Endothelial cell of umbilical vein (primary cell): ENCODE data around the gene TMEM106A. TPM values are rescaled to one million over a fixed set of nuclear protein-coding genes. Genes with fewer than 3 reads are reported as not detected.

Experiments
- BruUV-seq: library from RNA; stranded (reverse); fragments of 400-500 nt; replicated peaks from 2 replicates; lab custom pipeline; 2021; lab: Mats Ljungman, UMichigan
- CTCF ChIA-PET: fragments of 300-600, 350-600 bp; sonication (Branson Sonifier 250); formaldehyde crosslinking; loops from one replicate; lab custom pipeline; 2021; ENCODE audit warnings: antibody characterized with exemption, inconsistent platforms; lab: Charles Lee
- POLR2A ChIA-PET: fragments of 300-600, 350-600 bp; sonication (Branson Sonifier 250); formaldehyde crosslinking; loops from one replicate; lab custom pipeline; 2021; ENCODE audit warnings: antibody characterized with exemption, inconsistent platforms; lab: Charles Lee
- DNase-seq: peaks from one replicate; pipeline ENCODE4 v3.0.0-alpha.2; 2011; ENCODE audit warnings: low read depth, low spot score
- FAIRE-seq: peaks from 2 replicates; lab custom pipeline; 2011; peaks lifted over from hg19 to GRCh38; lab: Jason Lieb, UNC
- H2AFZ ChIP-seq: 2 replicates; pipeline ENCODE4 v1.6.0; 2012; ENCODE audit warnings: low read depth, low read length, control low read depth, inconsistent platforms
- H3K27ac ChIP-seq: 2 replicates; pipeline ENCODE4 v1.5.1; 2011; ENCODE audit warnings: low read depth, mild to moderate bottlenecking, control low read depth, low read length, moderate library complexity; ENCODE audit not compliant: insufficient read depth
- H3K27me3 ChIP-seq, 2 experiments: 2 replicates each; pipeline versions ENCODE4 v1.6.0 to v1.6.1; 2011; ENCODE audit warnings: low read length in 2 of 2, mixed read lengths in 1 of 2; ENCODE audit not compliant: control insufficient read depth in 2 of 2, insufficient read depth in 2 of 2
- H3K36me3 ChIP-seq, 2 experiments: 2 replicates in 1 of 2; 3 replicates in 1 of 2; pipeline ENCODE4 v1.5.1; 2011; ENCODE audit warnings: low read length in 2 of 2, mild to moderate bottlenecking in 1 of 2, moderate library complexity in 1 of 2; ENCODE audit not compliant: control insufficient read depth in 2 of 2, insufficient read depth in 2 of 2; ENCODE audit errors: extremely low read depth in 1 of 2
- H3K4me1 ChIP-seq: 3 replicates; pipeline ENCODE4 v1.5.1; 2011; ENCODE audit warnings: mild to moderate bottlenecking, low read length; ENCODE audit not compliant: control insufficient read depth, insufficient read depth; ENCODE audit errors: extremely low read depth
- H3K4me2 ChIP-seq: 2 replicates; pipeline ENCODE4 v1.6.1; 2011; ENCODE audit warnings: low read length, control low read depth, mixed read lengths; ENCODE audit not compliant: insufficient read depth
- H3K4me3 ChIP-seq, 3 experiments: fragments of 200-600 bp in 1 of 3; sonication (generic), shearing (Covaris generic) in 1 of 3; replicated peaks in 1 of 3; 2 replicates each; pipeline ENCODE4 v1.5.1; 2011 to 2016; ENCODE audit warnings: control low read depth in 3 of 3, low read length in 3 of 3, mild to moderate bottlenecking in 2 of 3, inconsistent platforms in 1 of 3, low read depth in 1 of 3, moderate library complexity in 1 of 3; ENCODE audit not compliant: insufficient read depth in 1 of 3
- H3K79me2 ChIP-seq: 2 replicates; pipeline ENCODE4 v1.6.0; 2012; ENCODE audit warnings: low read length, inconsistent platforms; ENCODE audit not compliant: control insufficient read depth, insufficient read depth
- H3K9ac ChIP-seq: replicated peaks from 2 replicates; pipeline ENCODE3; 2011; ENCODE audit warnings: low read length, control low read depth; ENCODE audit not compliant: insufficient read depth; ENCODE audit errors: extremely low read depth
- H3K9me1 ChIP-seq: replicated peaks from 3 replicates; pipeline ENCODE4 v1.6.0; 2011; ENCODE audit warnings: mild to moderate bottlenecking, low read length; ENCODE audit not compliant: control insufficient read depth, insufficient read depth; ENCODE audit errors: extremely low read depth
- H3K9me3 ChIP-seq: replicated peaks from 2 replicates; pipeline ENCODE4 v1.5.1; 2012; ENCODE audit warnings: low read length, inconsistent platforms; ENCODE audit not compliant: control insufficient read depth, insufficient read depth
- H4K20me1 ChIP-seq: replicated peaks from 2 replicates; pipeline ENCODE3; 2011; ENCODE audit warnings: mild to moderate bottlenecking, low read length; ENCODE audit not compliant: control insufficient read depth, insufficient read depth; ENCODE audit errors: extremely low read depth
- EZH2 ChIP-seq: IDR thresholded peaks from 2 replicates; pipeline ENCODE4 v1.6.1; 2012; ENCODE audit warnings: borderline replicate concordance, low read depth, mild to moderate bottlenecking, moderate library complexity, low read length, inconsistent platforms; ENCODE audit not compliant: severe bottlenecking
- FOS ChIP-seq: IDR thresholded peaks from 2 replicates; pipeline ENCODE4 v1.6.1; 2011; ENCODE audit warnings: mild to moderate bottlenecking, low read length, moderate library complexity, borderline replicate concordance; ENCODE audit not compliant: insufficient read depth
- GATA2 ChIP-seq: IDR thresholded peaks from 2 replicates; pipeline ENCODE4 v1.7.0; 2011; ENCODE audit warnings: low read depth, mild to moderate bottlenecking, moderate library complexity, mixed read lengths, low read length; ENCODE audit not compliant: insufficient read length, insufficient read depth
- MAX ChIP-seq: IDR thresholded peaks from 2 replicates; pipeline ENCODE4 v1.6.1; 2011; ENCODE audit not compliant: insufficient read depth, insufficient read length
- MYC ChIP-seq: IDR thresholded peaks from one replicate; pipeline ENCODE4 v1.6.1; 2011; ENCODE audit warnings: mild to moderate bottlenecking, low read depth, low read length
- POLR2A ChIP-seq: IDR thresholded peaks from 2 replicates; pipeline ENCODE4 v1.6.1; 2012; ENCODE audit warnings: low read depth, mild to moderate bottlenecking, control low read depth, low read length
- dilution Hi-C: fragments of 300-500 bp; cut with MboI; formaldehyde crosslinking; loops from one replicate; pipeline ENCODE4 v1.15.0; 2019; ENCODE audit warnings: low sequenced_read_pairs; ENCODE audit not compliant: extremely low pct_ligation_motif_present
- intact Hi-C: fragments of 100-400 bp; cut with micrococcal nuclease; formaldehyde crosslinking; loops from one replicate; pipeline ENCODE4 v1.10.0; 2022
- polyA plus RNA-seq, 4 experiments: library from polyadenylated mRNA; depleted of rRNA in 3 of 4; stranded (reverse) in 3 of 4; unstranded in 1 of 4; fragments of >200 nt; gene quantifications; 2 replicates each; pipeline versions ENCODE4 v1.2.1 to v1.2.3, GENCODE V29; 2011 to 2012; ENCODE audit warnings: missing spikeins in 1 of 4
- total RNA-seq: library from RNA; stranded (reverse); gene quantifications from 2 replicates; pipeline ENCODE4 v1.2.3, GENCODE V29; 2021

The TMEM106A gene
- total and polyA plus RNA-seq, 2 donors (not counting 3 experiments of a cell fraction or from before 2014, with no cell fraction given), result 12.9 to 14.8 TPM

- no TSS peak for BruUV-seq
- no peak overlapping the region for H2AFZ ChIP-seq
- no peaks in the 10 kb centered on the region for H4K20me1 ChIP-seq
- H3K27me3 ChIP-seq, result no peaks in the 10 kb centered on the region
- no peaks in the 10 kb centered on the region for H3K9me1 ChIP-seq
- no peak for FAIRE-seq
- TF ChIP-seq GATA2 (no peak), EZH2 (no peak), POLR2A (no peak), MYC (no peak)
- ChIA-PET POLR2A (no interaction called here), CTCF (no interaction called here)
- DNase-seq, result no peak
- peaks cover 31 to 60% of the 10 kb centered on the region in 2 experiments for H3K36me3 ChIP-seq
- no peaks in the 10 kb centered on the region for H3K79me2 ChIP-seq
- dilution Hi-C loops (no loop called here), intact Hi-C loops (no loop called here)
- H3K4me3 ChIP-seq, result no peak overlapping the region
- H3K4me1 ChIP-seq, result no peaks in the 10 kb centered on the region
- no peak overlapping the region for H3K9ac ChIP-seq
- no peak overlapping the region for H3K27ac ChIP-seq
- H3K4me2 ChIP-seq, result no peak overlapping the region
- no peaks in the 10 kb centered on the region for H3K9me3 ChIP-seq
Observed at GRCh38 chr17:43193251-43193650, 18.4 kb upstream of the TMEM106A start.

- peaks cover 17 to 44% of the 10 kb centered on the region in 2 experiments for H3K36me3 ChIP-seq
- H3K9me1 ChIP-seq, result no peaks in the 10 kb centered on the region
- H3K4me1 ChIP-seq, result no peaks in the 10 kb centered on the region
- no peak overlapping the region for H2AFZ ChIP-seq
- intact Hi-C loops, result no loop called here
- TF ChIP-seq POLR2A, result no peak
- TF ChIP-seq EZH2, result no peak
- TF ChIP-seq GATA2, result no peak
- no peak for TF ChIP-seq MAX
- no peak for TF ChIP-seq FOS
- H3K27ac ChIP-seq, result no peak overlapping the region
- CTCF ChIA-PET, result interaction anchor here (0.8 to 4.3 kb wide), 6 partner anchors 10 to 192 kb away, joined by 3 to 22 read pairs (median 6); partner anchors contain the start of gene TMEM106A
- H3K27me3 ChIP-seq, result no peaks in the 10 kb centered on the region
- H3K9me3 ChIP-seq, result no peaks in the 10 kb centered on the region
- H3K4me2 ChIP-seq, result no peak overlapping the region
- POLR2A ChIA-PET, result interaction anchor here (1.0 to 2.0 kb wide), 2 partner anchors 12 to 116 kb away, joined by 3 to 6 read pairs; partner anchors contain the start of gene TMEM106A
- dilution Hi-C loops, result no loop called here
- no TSS peak for BruUV-seq
- no peak overlapping the region for H3K4me3 ChIP-seq
- H3K79me2 ChIP-seq, result no peaks in the 10 kb centered on the region
- DNase-seq, result no peak
- no peak overlapping the region for H3K9ac ChIP-seq
- no peaks in the 10 kb centered on the region for H4K20me1 ChIP-seq
- FAIRE-seq, result no peak
Observed at GRCh38 chr17:43199633-43200032, 12.0 kb upstream of the TMEM106A start.
